GDM1 (cell line): ENCODE data around the gene DYNC2H1.

Experiments
- DNase-seq: peaks from one replicate; lab custom pipeline; 2025; lab: John Stamatoyannopoulos, UW

DYNC2H1 gene

DNA sequence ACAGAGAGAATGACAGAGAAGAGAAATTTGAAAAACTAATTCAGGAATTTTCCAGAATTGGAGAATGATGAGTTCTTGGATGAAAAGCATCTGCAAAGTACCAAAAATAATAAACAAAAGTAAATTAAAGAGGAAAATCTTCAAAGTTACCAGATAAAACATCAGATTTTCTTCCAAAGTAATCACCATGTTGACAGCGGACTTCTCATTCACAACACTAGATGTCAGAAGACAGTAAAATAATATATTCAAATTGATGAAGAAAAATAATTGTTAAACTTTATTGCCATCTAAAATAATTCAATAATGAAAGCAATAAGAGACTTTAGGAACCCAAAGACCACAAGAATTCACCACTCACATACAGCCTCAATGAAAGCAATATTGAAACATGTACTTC lies 355.2 kb downstream of the DYNC2H1 start:
- DNase-seq = no peak

DNA sequence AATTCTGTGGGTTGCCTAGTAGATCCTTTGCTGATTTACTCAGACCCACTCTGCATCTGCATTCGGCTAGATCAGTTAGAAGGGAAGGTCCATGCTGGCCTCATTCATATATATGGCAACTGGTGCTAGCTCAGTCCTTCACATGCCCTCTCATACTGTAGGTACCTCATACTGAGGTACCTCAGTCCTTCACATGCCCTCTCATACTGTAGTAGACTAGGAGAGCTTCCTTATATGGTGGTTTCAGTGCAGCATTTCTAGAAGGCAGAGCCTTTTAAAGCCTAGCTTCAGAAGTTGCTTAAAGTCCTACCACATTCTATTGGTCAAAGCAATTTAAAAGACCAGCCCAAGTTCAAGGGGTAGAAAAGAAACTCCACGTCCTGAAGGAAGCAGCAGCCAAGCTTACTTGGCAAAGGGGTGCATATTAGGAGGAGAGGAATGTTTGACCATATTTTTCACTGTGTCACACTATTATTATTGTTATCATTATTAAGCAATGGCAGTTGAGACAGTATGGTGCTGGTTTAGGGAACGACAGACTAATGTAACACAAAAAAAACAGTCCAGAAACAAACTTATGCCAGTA lies 356.4 kb downstream of the DYNC2H1 start:
- no peak for DNase-seq

DNA sequence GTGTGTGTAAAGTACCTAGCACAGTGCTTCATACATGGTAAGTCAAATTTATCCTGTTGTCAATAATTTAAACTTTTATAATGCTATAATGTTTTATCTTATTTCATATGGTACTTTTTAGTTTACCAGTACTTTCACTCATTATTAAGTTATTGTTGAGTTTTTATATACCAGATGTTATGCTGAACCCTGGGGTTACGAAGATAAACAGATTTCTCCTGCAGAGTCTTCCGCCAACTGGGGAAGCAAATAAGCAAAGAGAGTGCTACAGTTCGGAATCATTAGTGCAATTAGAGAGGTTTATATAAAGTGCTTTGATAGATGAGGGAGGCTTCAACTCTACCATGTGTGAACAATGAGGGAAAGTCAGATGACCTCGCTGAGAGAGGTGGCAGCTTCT lies 362.3 kb downstream of the DYNC2H1 start:
- DNase-seq = no peak

DNA sequence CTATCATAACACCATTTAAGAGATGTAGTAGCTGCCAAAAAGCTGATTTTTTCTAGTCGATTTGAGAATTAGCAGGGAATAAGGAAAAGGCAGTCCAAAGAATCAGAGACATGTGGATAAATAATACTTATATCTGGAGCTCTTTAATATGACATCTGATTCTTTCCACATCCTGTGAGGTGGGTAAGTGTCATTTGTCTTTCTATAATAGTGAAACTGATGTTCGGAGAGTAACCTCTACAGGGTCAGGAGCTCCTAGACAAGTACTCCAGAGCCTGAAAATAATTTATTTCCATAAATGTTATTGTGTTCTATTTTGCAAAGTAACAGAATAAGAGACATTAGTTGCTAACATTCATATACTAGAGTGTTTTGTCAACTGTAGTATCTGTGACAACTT lies 367.6 kb downstream of the DYNC2H1 start:
- no peak for DNase-seq

DNA sequence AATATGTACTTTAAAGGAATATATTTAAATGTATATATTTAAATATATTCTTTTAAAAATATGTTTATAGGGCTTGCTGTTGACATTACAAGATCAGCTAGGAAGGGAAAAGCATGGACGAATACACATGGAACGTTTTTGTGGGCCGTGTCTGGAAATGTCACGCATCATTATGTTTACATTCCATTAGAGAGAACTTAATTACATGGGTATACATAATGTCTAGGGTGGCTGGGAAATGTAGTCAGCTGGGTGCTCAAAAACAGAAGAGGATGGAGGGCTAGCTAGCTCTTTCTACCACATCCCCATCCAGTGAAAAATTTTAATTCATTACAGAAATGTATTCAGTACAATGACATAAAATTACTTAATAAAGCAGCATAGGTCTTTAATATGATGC lies 371.2 kb downstream of the DYNC2H1 start:
- DNase-seq = no peak

DNA sequence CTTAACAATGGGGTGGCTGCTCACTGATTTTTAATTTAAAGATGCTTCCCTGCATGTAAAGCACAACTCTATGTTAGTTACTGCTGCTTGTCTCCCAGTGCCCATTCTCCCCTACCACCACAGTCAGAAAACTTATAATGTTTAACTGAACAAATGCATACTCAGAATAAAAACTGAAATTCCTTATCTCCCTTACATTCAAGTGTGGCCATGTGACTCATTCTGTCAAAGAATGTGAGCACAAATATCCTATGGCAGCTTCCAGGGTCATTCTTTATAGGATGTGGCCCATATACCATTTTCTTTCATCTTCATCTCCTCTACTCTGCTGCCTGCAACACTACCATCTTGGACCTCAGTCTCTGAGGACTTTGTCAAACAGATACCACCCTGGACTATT lies 374.8 kb downstream of the DYNC2H1 start:
- DNase-seq = no peak

GRCh38 chr11:103484545-103484944 lies 375.3 kb downstream of the DYNC2H1 start:
- DNase-seq = no peak

DNA sequence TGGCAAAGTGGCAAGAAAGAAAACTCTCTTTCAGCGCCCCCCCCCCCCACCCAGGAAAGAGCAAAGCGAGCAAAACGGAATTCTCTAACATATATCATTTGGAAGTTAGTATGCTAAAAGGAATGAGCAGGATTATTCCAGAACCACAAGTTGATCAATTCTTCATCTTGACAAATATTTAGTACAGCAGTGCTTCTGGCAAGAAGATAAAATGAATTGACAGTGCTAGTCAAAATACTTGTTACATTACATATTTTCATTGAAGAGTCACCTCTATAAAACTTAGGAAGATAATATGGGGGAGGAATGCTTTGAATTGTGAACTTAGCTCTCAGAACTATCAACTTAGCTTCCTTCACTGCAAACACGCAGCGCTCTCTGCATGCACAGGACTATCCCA lies 377.4 kb downstream of the DYNC2H1 start:
- DNase-seq = no peak

DNA sequence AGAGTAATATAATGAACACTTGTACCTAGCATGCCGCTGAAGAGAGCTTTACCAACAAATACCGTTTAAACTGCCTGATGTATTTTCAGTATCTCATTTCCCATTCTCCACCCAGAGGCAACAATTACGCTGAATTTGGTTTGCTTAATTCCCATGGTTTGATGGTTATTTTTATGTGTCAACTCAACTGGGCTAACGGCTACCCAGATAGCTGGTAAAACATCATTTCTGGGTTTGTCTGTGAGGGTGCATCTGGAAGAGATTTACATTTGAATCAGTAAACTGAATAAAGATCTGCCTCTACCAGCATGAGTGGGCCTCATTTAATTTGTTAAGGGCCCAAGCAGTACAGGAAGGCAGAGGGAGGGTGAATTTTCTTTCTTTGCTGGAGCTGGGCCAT lies 377.9 kb downstream of the DYNC2H1 start:
- DNase-seq = no peak

GRCh38 chr11:103488031-103488461 lies 378.8 kb downstream of the DYNC2H1 start:
- DNase-seq = no peak

GRCh38 chr11:103488579-103488978 lies 379.4 kb downstream of the DYNC2H1 start:
- no peak for DNase-seq

GRCh38 chr11:103491777-103492176 lies 382.6 kb downstream of the DYNC2H1 start:
- DNase-seq = no peak

DNA sequence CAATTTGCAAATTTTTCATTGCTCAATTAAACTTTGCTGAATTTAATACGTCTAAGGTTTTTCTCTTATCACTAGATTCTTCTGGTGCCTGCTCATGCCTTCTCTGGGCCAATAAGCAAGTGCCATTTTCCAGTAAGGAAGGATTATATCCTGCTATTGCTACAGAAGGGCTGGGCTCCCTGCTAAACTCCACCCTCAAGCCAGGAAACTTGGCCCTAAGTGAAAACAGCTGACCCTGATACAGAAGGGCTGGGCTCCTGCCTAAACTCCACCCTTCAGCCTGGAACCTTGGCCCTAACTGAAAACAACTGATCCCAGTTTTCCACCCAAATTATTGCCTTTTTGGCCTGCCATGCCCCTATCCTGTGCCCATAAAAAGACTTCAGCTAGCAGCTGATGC lies 385.3 kb downstream of the DYNC2H1 start:
- DNase-seq = no peak

GRCh38 chr11:103497268-103497667 lies 388.0 kb downstream of the DYNC2H1 start:
- DNase-seq = no peak

GRCh38 chr11:103499710-103500340 lies 390.6 kb downstream of the DYNC2H1 start:
- DNase-seq = no peak

DNA sequence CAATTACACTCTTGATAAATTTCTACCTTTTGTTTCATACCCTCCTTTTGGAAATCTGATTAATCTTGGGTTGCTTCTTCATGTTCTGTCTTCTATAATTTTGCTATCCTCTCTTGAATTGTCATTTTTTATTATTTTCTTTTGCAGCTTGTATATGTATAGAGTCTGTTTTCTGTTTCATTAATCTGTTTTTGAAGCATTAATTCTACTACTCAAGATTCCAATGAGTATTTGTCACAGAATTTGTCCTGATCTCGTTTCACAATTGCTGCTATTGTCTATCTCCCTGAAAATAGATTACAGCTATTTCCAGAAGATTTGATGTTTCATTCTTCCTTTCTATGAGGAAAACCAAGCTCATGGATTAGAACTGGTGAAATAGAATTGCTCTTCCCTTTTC lies 406.1 kb downstream of the DYNC2H1 start:
- DNase-seq = no peak

GRCh38 chr11:103520792-103521191 lies 411.6 kb downstream of the DYNC2H1 start:
- DNase-seq = no peak

DNA sequence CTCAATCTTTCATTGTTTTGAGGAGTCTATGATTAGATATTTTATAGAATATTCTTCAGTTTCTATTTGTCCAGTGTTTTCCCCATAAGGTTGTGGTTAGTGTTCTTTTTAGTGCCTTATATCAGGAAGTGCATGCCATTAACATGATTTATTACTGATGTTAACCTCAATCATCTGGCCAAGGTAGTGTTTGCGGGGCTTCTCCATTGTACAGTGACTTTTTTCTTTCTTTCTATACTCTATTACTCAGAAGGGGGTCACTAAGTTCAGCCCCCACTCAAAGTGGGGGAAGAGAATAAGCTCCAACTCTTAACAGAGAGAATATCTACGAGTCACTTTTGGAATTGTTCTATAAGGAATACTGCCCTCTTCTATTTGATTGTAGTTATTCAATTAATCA lies 415.8 kb downstream of the DYNC2H1 start:
- no peak for DNase-seq

GRCh38 chr11:103528046-103528445 lies 418.8 kb downstream of the DYNC2H1 start:
- DNase-seq = no peak

DNA sequence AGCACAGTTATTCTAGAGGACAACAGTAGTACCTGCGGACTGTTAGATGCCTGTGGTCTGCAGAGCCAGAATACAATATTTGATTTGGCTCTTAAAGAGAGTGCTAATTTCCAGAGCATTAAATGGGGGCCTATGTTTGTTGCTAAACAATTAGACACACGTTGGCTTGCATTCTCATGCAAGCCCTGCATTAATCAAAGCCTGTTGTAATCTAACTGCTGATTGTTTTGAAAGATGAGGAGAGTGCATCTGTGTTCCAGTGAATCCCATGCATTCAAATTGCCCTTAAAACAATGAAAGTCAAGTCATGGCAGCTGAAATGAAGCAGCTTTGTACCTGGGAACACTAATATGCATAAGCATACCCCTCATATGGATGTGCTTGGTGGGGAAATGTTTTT lies 419.4 kb downstream of the DYNC2H1 start:
- no peak for DNase-seq

DNA sequence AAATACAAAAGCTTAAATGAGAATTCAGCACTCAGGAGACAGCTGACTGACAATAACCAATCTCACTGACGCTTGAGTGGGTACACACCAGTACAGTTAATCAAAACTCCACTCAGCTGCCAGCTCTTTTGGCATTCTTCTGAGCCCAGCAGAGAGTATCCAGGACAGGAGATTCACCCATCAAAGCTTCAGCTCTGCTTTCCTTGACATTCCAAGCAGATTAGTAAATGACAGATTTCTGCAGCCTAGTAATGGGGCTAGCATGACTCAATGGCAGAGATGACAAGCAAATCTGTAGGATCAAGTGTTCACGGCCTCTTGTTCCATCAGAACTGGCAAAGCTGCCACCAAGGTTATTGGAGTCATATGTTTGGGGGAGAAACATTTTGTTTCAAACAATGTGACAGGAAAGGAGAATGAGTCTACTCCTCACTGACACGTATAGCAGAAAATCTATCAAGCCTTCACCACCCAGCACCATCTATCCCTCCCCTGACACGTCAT lies 420.0 kb downstream of the DYNC2H1 start:
- DNase-seq = no peak
